Measurements from ENCODE around the gene MAN2B2.

DNA sequence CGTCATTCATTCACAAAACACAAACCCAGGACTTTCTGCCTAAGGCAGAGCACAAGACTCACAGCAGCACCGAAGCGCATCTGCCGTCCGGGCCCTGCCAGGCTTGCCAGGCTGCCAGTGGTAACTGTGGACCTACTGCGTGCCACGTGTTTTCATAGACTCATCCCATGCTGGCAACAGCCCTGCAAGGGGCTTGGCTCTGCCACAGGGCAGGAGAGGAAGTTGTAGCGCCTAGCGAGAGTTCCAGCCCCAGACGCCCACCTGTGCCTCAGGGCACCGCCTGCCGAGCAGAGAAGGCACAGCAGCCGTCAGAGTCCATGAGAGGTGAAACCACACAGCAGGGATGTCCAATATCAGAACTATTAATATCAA lies 46.6 kb downstream of the MAN2B2 start:
- TF ChIP-seq, protein P1, sequence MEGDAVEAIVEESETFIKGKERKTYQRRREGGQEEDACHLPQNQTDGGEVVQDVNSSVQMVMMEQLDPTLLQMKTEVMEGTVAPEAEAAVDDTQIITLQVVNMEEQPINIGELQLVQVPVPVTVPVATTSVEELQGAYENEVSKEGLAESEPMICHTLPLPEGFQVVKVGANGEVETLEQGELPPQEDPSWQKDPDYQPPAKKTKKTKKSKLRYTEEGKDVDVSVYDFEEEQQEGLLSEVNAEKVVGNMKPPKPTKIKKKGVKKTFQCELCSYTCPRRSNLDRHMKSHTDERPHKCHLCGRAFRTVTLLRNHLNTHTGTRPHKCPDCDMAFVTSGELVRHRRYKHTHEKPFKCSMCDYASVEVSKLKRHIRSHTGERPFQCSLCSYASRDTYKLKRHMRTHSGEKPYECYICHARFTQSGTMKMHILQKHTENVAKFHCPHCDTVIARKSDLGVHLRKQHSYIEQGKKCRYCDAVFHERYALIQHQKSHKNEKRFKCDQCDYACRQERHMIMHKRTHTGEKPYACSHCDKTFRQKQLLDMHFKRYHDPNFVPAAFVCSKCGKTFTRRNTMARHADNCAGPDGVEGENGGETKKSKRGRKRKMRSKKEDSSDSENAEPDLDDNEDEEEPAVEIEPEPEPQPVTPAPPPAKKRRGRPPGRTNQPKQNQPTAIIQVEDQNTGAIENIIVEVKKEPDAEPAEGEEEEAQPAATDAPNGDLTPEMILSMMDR (IDR thresholded peaks at IDR 0.05 in 4 of 5, conservative IDR thresholded peaks at IDR 0.05 in 1 of 5): no peak
- no peak for TF ChIP-seq POLR2A (IDR thresholded peaks at IDR 0.05)
